Trophoblast cell (in vitro differentiated cells and primary cell): ENCODE data around the gene ABLIM1.

Experiments
- DNase-seq, 2 donors: peaks; one replicate each; pipeline ENCODE4 v3.0.0-alpha.2; 2016
- H2AFZ ChIP-seq: 2 replicates; pipeline ENCODE4 v1.6.1; 2013; ENCODE audit warnings: low read length, moderate library complexity, mild to moderate bottlenecking; ENCODE audit not compliant: insufficient read depth, poor library complexity
- H2AK5ac ChIP-seq: 2 replicates; pipeline ENCODE4 v1.6.1; 2013; ENCODE audit warnings: mild to moderate bottlenecking, low read length
- H2BK120ac ChIP-seq: 2 replicates; pipeline ENCODE4 v1.6.1; 2013; ENCODE audit warnings: low read length, mild to moderate bottlenecking, moderate library complexity; ENCODE audit not compliant: insufficient read depth, poor library complexity
- H2BK12ac ChIP-seq: 2 replicates; pipeline ENCODE4 v1.6.1; 2013; ENCODE audit warnings: mild to moderate bottlenecking, low read length, moderate library complexity
- H2BK5ac ChIP-seq: 2 replicates; pipeline ENCODE4 v1.6.1; 2013; ENCODE audit warnings: low read length, low read depth, moderate library complexity, mild to moderate bottlenecking; ENCODE audit not compliant: poor library complexity
- H3K14ac ChIP-seq: 2 replicates; pipeline ENCODE4 v1.6.1; 2013; ENCODE audit warnings: mild to moderate bottlenecking, low read length
- H3K18ac ChIP-seq: 2 replicates; pipeline ENCODE4 v1.6.1; 2013; ENCODE audit warnings: mild to moderate bottlenecking, low read length
- H3K23ac ChIP-seq: 2 replicates; pipeline ENCODE4 v1.6.1; 2013; ENCODE audit warnings: low read length
- H3K27ac ChIP-seq: 2 replicates; pipeline ENCODE4 v1.5.1; 2013; ENCODE audit warnings: low read depth, mild to moderate bottlenecking, inconsistent platforms, low read length, moderate library complexity
- H3K27me3 ChIP-seq: 2 replicates; pipeline ENCODE4 v1.6.1; 2013; ENCODE audit warnings: inconsistent platforms, mild to moderate bottlenecking, low read length, moderate library complexity; ENCODE audit not compliant: insufficient read depth
- H3K36me3 ChIP-seq, 2 experiments: 1 replicate in 1 of 2; 2 replicates in 1 of 2; pipeline ENCODE4 v1.6.1; 2013; ENCODE audit warnings: low read length in 2 of 2, mild to moderate bottlenecking in 2 of 2, moderate library complexity in 1 of 2; ENCODE audit not compliant: insufficient read depth in 2 of 2, control insufficient read depth in 1 of 2
- H3K4ac ChIP-seq: 2 replicates; pipeline ENCODE4 v1.6.1; 2013; ENCODE audit warnings: low read depth, mild to moderate bottlenecking, low read length, moderate library complexity
- H3K4me1 ChIP-seq, 2 experiments: 1 replicate in 1 of 2; 2 replicates in 1 of 2; pipeline ENCODE4 v1.6.1; 2013; ENCODE audit warnings: low read length in 2 of 2, mild to moderate bottlenecking in 2 of 2, moderate library complexity in 1 of 2; ENCODE audit not compliant: insufficient read depth in 2 of 2, control insufficient read depth in 1 of 2
- H3K4me2 ChIP-seq: 2 replicates; pipeline ENCODE4 v1.6.1; 2013; ENCODE audit warnings: inconsistent platforms, mild to moderate bottlenecking, low read length, moderate library complexity
- H3K4me3 ChIP-seq: 2 replicates; pipeline ENCODE4 v1.5.1; 2013; ENCODE audit warnings: mild to moderate bottlenecking, low read depth, low read length, inconsistent platforms
- H3K79me1 ChIP-seq: one replicate; pipeline ENCODE4 v1.6.1; 2013; ENCODE audit warnings: low read length
- H3K79me2 ChIP-seq: 2 replicates; pipeline ENCODE4 v1.6.1; 2013; ENCODE audit warnings: low read length, mild to moderate bottlenecking; ENCODE audit not compliant: control insufficient read depth, insufficient read depth, poor library complexity
- H3K9ac ChIP-seq: 2 replicates; pipeline ENCODE4 v1.6.1; 2013; ENCODE audit warnings: mild to moderate bottlenecking, low read length
- H3K9me3 ChIP-seq: 2 replicates; pipeline ENCODE4 v1.6.1; 2013; ENCODE audit warnings: low read depth, mild to moderate bottlenecking, control low read depth, inconsistent platforms, low read length; ENCODE audit not compliant: insufficient read depth
- H4K12ac ChIP-seq: 2 replicates; pipeline ENCODE4 v1.6.1; 2013; ENCODE audit warnings: low read depth, mild to moderate bottlenecking, low read length, moderate library complexity
- H4K8ac ChIP-seq: 2 replicates; pipeline ENCODE4 v1.6.1; 2013; ENCODE audit warnings: low read depth, mild to moderate bottlenecking, low read length, moderate library complexity
- H4K91ac ChIP-seq: one replicate; pipeline ENCODE4 v1.6.1; 2013; ENCODE audit warnings: low read depth, mild to moderate bottlenecking, low read length, moderate library complexity
- WGBS: extraction: QIAGEN DNeasy Blood & Tissue Kit; methylation state at CpG from one replicate; pipeline ENCODE4 v1.1.7; 2013; ENCODE audit warnings: missing lambda C conversion rate; ENCODE audit not compliant: insufficient read length, insufficient coverage; ENCODE audit errors: extremely low coverage; 5-methylcytosine and 5-hydroxymethylcytosine counted together

The ABLIM1 gene

DNA sequence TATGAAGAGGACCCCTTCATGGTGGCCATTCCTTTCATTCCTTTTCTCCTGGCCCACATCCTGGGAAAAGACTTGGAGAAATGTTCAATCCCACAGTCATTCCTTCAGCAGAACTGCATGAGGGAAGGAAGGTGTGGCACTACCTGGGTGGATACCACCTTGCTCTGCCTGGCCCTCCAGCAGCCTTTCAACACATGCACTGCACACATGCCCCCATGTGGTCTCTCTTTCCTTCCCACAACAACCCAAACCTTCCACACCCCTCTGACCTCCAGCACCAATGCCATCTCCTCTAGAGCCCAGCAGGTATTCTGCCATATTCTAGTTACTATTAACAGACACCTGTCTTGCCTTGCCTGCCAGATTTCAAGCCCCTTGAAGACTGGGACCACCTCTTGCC, 213.3 kb downstream of the ABLIM1 start:
- no peak overlapping the region for H3K4me2 ChIP-seq
- H3K9me3 ChIP-seq, result no peaks in the 10 kb centered on the region
- H2BK5ac ChIP-seq, result no peak overlapping the region
- H2BK120ac ChIP-seq, result no peak overlapping the region
- no peak overlapping the region for H2AFZ ChIP-seq
- H4K91ac ChIP-seq, result no peak overlapping the region
- no peak overlapping the region for H3K4ac ChIP-seq
- no peak overlapping the region for H3K9ac ChIP-seq
- no peak overlapping the region for H3K18ac ChIP-seq
- H3K4me1 ChIP-seq, result no peaks in the 10 kb centered on the region
- no peak overlapping the region for H3K23ac ChIP-seq
- H4K8ac ChIP-seq, result no peak overlapping the region
- H3K36me3 ChIP-seq, result peaks cover 0 to 2% of the 10 kb centered on the region in 2 experiments
- no peak overlapping the region for H2AK5ac ChIP-seq
- H3K27me3 ChIP-seq, result no peaks in the 10 kb centered on the region
- H3K79me1 ChIP-seq, result no peaks in the 10 kb centered on the region
- H3K27ac ChIP-seq, result no peak overlapping the region
- no peak overlapping the region for H4K12ac ChIP-seq
- H3K79me2 ChIP-seq, result no peaks in the 10 kb centered on the region
- DNase-seq, result no peak
- H3K4me3 ChIP-seq, result no peak overlapping the region
- no peak overlapping the region for H3K14ac ChIP-seq
- no peak overlapping the region for H2BK12ac ChIP-seq

DNA sequence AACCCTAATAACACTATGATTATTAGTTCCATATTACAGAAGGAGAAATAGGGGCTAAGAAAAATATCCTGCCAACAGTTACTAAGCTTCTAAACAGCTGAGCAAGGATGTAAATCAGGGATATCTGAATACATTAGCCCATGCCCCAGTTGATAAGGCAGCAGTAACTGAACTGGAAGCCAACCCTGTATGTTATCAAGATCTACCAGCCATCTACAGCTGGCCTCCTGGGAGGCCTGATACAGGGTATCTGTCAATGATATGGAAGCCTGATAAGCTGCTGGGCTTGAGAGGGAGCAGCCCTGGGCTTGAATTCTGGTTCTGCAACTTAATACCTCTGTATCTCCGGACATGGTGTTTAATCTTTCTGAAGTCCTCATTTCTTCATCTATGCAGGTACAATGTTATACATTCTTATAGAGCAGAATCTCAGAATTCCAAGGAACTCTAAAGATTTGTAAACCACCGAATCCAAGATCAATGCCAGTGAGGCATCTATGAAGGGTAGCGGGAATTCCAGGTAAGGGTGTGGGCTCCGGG, 215.9 kb downstream of the ABLIM1 start:
- no peaks in the 10 kb centered on the region for H3K79me2 ChIP-seq
- H3K9me3 ChIP-seq, result no peaks in the 10 kb centered on the region
- H2BK120ac ChIP-seq, result no peak overlapping the region
- H3K9ac ChIP-seq, result no peak overlapping the region
- no peak overlapping the region for H3K18ac ChIP-seq
- no peak overlapping the region for H2AFZ ChIP-seq
- H4K12ac ChIP-seq, result no peak overlapping the region
- no CpG with 5 or more reads among the region's 4 CpGs for WGBS
- H4K8ac ChIP-seq, result no peak overlapping the region
- H3K79me1 ChIP-seq, result no peaks in the 10 kb centered on the region
- H2BK5ac ChIP-seq, result no peak overlapping the region
- no peaks in the 10 kb centered on the region for H3K27me3 ChIP-seq
- H3K4me1 ChIP-seq, result no peaks in the 10 kb centered on the region
- H4K91ac ChIP-seq, result no peak overlapping the region
- H2BK12ac ChIP-seq, result no peak overlapping the region
- no peak overlapping the region for H3K4ac ChIP-seq
- H3K23ac ChIP-seq, result no peak overlapping the region
- no peak overlapping the region for H3K14ac ChIP-seq
- no peak overlapping the region for H3K4me2 ChIP-seq
- DNase-seq, result peak; percentile 95 to 96
- H3K36me3 ChIP-seq, result peaks cover 0 to 7% of the 10 kb centered on the region in 2 experiments
- H2AK5ac ChIP-seq, result no peak overlapping the region
- no peak overlapping the region for H3K4me3 ChIP-seq
- no peak overlapping the region for H3K27ac ChIP-seq

DNA sequence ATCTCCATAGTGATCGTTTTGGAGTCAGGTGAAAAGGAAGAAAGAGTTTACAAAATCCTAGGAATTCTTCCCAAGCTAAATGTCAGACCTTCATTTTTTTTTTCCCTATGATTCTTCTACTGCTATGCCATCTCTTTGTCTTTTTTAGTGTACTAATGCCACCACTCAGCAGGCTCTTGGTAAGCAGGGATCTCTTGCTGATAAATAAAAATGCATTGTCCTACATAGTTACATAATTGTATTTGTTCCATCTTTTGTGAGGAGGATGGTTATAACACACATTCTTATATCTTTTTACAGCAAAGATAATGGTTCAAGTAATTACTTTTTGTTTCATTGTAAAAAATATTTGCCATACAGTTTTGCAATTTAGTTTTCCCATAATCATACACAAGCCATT, 217.0 kb downstream of the ABLIM1 start:
- H2AFZ ChIP-seq, result no peak overlapping the region
- peaks cover 0 to 7% of the 10 kb centered on the region in 2 experiments for H3K36me3 ChIP-seq
- H3K9ac ChIP-seq, result no peak overlapping the region
- H3K4me1 ChIP-seq, result no peaks in the 10 kb centered on the region
- no peak overlapping the region for H3K4me2 ChIP-seq
- no peak overlapping the region for H4K8ac ChIP-seq
- no peak for DNase-seq
- H3K27ac ChIP-seq, result no peak overlapping the region
- WGBS, result no CpG with 5 or more reads among the region's 1 CpG
- no peak overlapping the region for H3K4ac ChIP-seq
- H2BK5ac ChIP-seq, result no peak overlapping the region
- H3K79me1 ChIP-seq, result no peaks in the 10 kb centered on the region
- no peak overlapping the region for H2BK12ac ChIP-seq
- H3K14ac ChIP-seq, result no peak overlapping the region
- H2AK5ac ChIP-seq, result no peak overlapping the region
- no peak overlapping the region for H2BK120ac ChIP-seq
- H3K4me3 ChIP-seq, result no peak overlapping the region
- H3K23ac ChIP-seq, result no peak overlapping the region
- no peaks in the 10 kb centered on the region for H3K27me3 ChIP-seq
- no peaks in the 10 kb centered on the region for H3K79me2 ChIP-seq
- no peak overlapping the region for H4K91ac ChIP-seq
- no peak overlapping the region for H4K12ac ChIP-seq
- H3K9me3 ChIP-seq, result no peaks in the 10 kb centered on the region
- no peak overlapping the region for H3K18ac ChIP-seq

DNA sequence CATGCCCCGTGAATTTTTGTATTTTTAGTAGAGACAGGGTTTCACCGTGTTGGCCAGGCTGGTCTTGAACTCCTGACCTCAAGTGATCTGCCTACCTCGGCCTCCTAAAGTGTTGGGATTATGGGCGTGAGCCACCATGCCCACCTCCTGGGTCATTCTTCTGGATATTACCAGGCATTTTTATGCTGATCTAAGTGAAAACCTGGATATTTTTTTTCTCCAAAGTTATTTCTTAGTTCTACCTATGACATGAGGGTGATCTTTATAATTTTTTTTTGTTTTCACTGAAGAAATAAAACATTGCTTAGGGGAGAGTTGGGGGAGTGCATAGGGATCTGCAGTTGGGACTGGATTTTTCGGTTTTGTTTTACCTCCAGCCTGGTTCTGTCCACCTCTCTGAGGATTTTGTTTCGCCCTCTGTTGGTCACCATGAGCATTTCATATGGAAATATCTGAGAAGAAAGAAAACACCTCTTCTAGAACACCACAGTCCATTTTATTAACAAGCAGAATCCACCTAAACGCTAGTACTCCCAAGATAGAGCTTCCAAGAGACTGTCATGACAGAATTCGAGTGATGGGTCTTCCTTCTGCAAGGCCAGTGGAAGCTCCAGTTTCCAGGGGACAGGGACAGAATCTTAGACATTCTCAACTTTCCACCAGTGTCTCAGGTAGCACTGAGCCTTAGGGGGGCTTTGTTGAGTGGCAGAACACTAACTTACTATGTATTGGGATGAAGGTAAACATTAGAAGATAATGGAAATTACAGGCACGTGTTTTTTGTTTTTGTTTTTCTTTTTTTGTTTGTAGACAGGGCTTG, 220.4 kb downstream of the ABLIM1 start:
- Histone ChIP-seq H3K4me1 (no peaks in the 10 kb centered on the region), H3K79me1 (no peaks in the 10 kb centered on the region), H4K12ac (no peak overlapping the region), H3K23ac (no peak overlapping the region), H3K4ac (no peak overlapping the region), H3K4me3 (no peak overlapping the region), H3K4me2 (no peak overlapping the region), H2BK12ac (no peak overlapping the region), H3K36me3 (peaks cover 0 to 7% of the 10 kb centered on the region in 2 experiments), H3K9me3 (no peaks in the 10 kb centered on the region), H3K9ac (no peak overlapping the region), H2BK120ac (no peak overlapping the region), H4K91ac (no peak overlapping the region), H2AFZ (no peak overlapping the region), H3K79me2 (no peaks in the 10 kb centered on the region), H4K8ac (no peak overlapping the region), H2AK5ac (no peak overlapping the region), H3K27ac (no peak overlapping the region), H2BK5ac (no peak overlapping the region), H3K27me3 (no peaks in the 10 kb centered on the region), H3K14ac (no peak overlapping the region), H3K18ac (no peak overlapping the region)
- no CpG with 5 or more reads among the region's 9 CpGs for WGBS
- peak; percentile 7 to 59 for DNase-seq
